A549 (cell line): ENCODE data around the gene MORN4. TPM values are rescaled to one million over a fixed set of nuclear protein-coding genes. Genes with fewer than 3 reads are reported as not detected.

Experiments
- ATAC-seq, 2 experiments: fragments of 200-7000 bp in 1 of 2; fragments of >200 bp in 1 of 2; cut with Nextera tagmentation in 1 of 2; cut with Tn5 transposase in 1 of 2; 3 replicates each; pipeline versions ENCODE4 v1.8.0 to v1.9.1; 2018 to 2020; ENCODE audit warnings: mild to moderate bottlenecking in 1 of 2, moderate library complexity in 1 of 2
- CTCF ChIA-PET: fragments of 300-600 bp; sonication (Branson Sonifier 250); formaldehyde crosslinking; extraction: SDS; loops from one replicate; lab custom pipeline; 2021; ENCODE audit warnings: antibody characterized with exemption, inconsistent platforms; lab: Yijun Ruan, JAX
- POLR2A ChIA-PET: fragments of 350-600 bp; formaldehyde crosslinking; extraction: SDS; loops from one replicate; lab custom pipeline; 2021; ENCODE audit warnings: antibody characterized with exemption, inconsistent platforms; lab: Yijun Ruan, JAX
- DNase-seq, 2 experiments: peaks; one replicate each; pipeline versions ENCODE4 v3.0.0 to v3.0.0-alpha.2; 2011 to 2016; ENCODE audit warnings: low read depth in 1 of 2, low spot score in 1 of 2
- FAIRE-seq: peaks from 2 replicates; lab custom pipeline; 2011; peaks lifted over from hg19 to GRCh38; lab: Jason Lieb, UNC
- H3K27ac ChIP-seq, 2 experiments: fragments of >200 bp; sonication (Bioruptor Twin); formaldehyde crosslinking; 3 replicates each; pipeline ENCODE4 v1.5.1; 2016 to 2017
- H3K4me1 ChIP-seq: fragments of >200 bp; sonication (Bioruptor Twin); formaldehyde crosslinking; 3 replicates; pipeline ENCODE4 v1.6.1; 2016
- H3K4me2 ChIP-seq: fragments of >200 bp; sonication (Bioruptor Twin); formaldehyde crosslinking; 3 replicates; pipeline ENCODE4 v1.6.1; 2016
- H3K4me3 ChIP-seq: fragments of >200 bp; sonication (Bioruptor Twin); formaldehyde crosslinking; 3 replicates; pipeline ENCODE4 v1.5.1; 2016
- H3K9me3 ChIP-seq: fragments of >200 bp; sonication (Bioruptor Twin); formaldehyde crosslinking; 3 replicates; pipeline ENCODE4 v1.6.1; 2016
- ATOH8 ChIP-seq: fragments of 250-450 bp; sonication (Bioruptor Pico); IDR thresholded peaks from 2 replicates; pipeline ENCODE4 v1.5.0; 2020; ENCODE audit warnings: low read depth, mild to moderate bottlenecking, moderate library complexity
- BCL3 ChIP-seq: fragments of >200 bp; sonication (Bioruptor Twin); formaldehyde crosslinking; IDR thresholded peaks from 3 replicates; pipeline ENCODE4 v1.6.1; 2016
- BHLHE40 ChIP-seq: IDR thresholded peaks from 2 replicates; pipeline ENCODE4 v1.6.1; 2012; ENCODE audit warnings: low read depth, low read length, inconsistent platforms
- CBX8 ChIP-seq: fragments of 200-600 bp; sonication (generic); IDR thresholded peaks from 2 replicates; pipeline ENCODE4 v1.6.1; 2016
- CHD2 ChIP-seq: fragments of 150-350 bp; IDR thresholded peaks from 2 replicates; pipeline ENCODE4 v1.6.1; 2014; ENCODE audit warnings: low read length; ENCODE audit not compliant: partially characterized antibody
- CHD4 ChIP-seq: fragments of 200-600 bp; sonication (generic); IDR thresholded peaks from 2 replicates; pipeline ENCODE4 v1.6.1; 2016; ENCODE audit warnings: antibody characterized with exemption, mild to moderate bottlenecking, borderline replicate concordance
- EHF ChIP-seq: fragments of 250-450 bp; sonication (Bioruptor Pico); IDR thresholded peaks from 2 replicates; pipeline ENCODE4 v1.5.0; 2020; ENCODE audit warnings: mild to moderate bottlenecking
- EP300 ChIP-seq, 2 experiments: fragments of >200 bp; sonication (Bioruptor Twin); formaldehyde crosslinking; IDR thresholded peaks; 2 replicates in 1 of 2; 3 replicates in 1 of 2; pipeline ENCODE4 v1.6.1; 2016 to 2017
- FOSL2 ChIP-seq, 2 experiments: fragments of 450-650 bp in 1 of 2; fragments of >200 bp in 1 of 2; sonication (Bioruptor Twin) in 1 of 2; formaldehyde crosslinking; IDR thresholded peaks; 2 replicates each; pipeline versions ENCODE4 v1.5.0 to v1.6.1; 2016 to 2020; ENCODE audit warnings: mild to moderate bottlenecking in 1 of 2, moderate library complexity in 1 of 2
- GATA3 ChIP-seq: IDR thresholded peaks from 2 replicates; pipeline ENCODE4 v1.6.1; 2012; ENCODE audit warnings: borderline replicate concordance
- HEYL ChIP-seq: fragments of 250-450 bp; sonication (Bioruptor Pico); IDR thresholded peaks from 2 replicates; pipeline ENCODE4 v1.8.0; 2021; ENCODE audit warnings: mild to moderate bottlenecking, moderate library complexity
- HOXA7 ChIP-seq: fragments of 250-450 bp; sonication (Bioruptor Pico); IDR thresholded peaks from 2 replicates; pipeline ENCODE4 v1.5.0; 2020; ENCODE audit warnings: mild to moderate bottlenecking, moderate library complexity
- HOXB13 ChIP-seq: fragments of 250-450 bp; sonication (Bioruptor Pico); IDR thresholded peaks from 2 replicates; pipeline ENCODE4 v1.5.0; 2020; ENCODE audit warnings: low read depth, mild to moderate bottlenecking, moderate library complexity
- HOXB5 ChIP-seq: fragments of 250-450 bp; sonication (Bioruptor Pico); IDR thresholded peaks from 2 replicates; pipeline ENCODE4 v1.5.0; 2020; ENCODE audit warnings: mild to moderate bottlenecking, moderate library complexity
- JUN ChIP-seq, 2 experiments: fragments of >200 bp; sonication (Bioruptor Twin); formaldehyde crosslinking; IDR thresholded peaks; 2 replicates in 1 of 2; 3 replicates in 1 of 2; pipeline ENCODE4 v1.6.1; 2016 to 2017
- JUNB ChIP-seq: fragments of >200 bp; sonication (Bioruptor Twin); formaldehyde crosslinking; IDR thresholded peaks from 2 replicates; pipeline ENCODE4 v1.6.1; 2016
- KDM1A ChIP-seq: fragments of 200-600 bp; sonication (generic); IDR thresholded peaks from 2 replicates; pipeline ENCODE4 v1.6.1; 2016; ENCODE audit warnings: low read depth, mild to moderate bottlenecking
- NPAS2 ChIP-seq: fragments of 250-450 bp; sonication (Bioruptor Pico); IDR thresholded peaks from 2 replicates; pipeline ENCODE4 v1.8.0; 2022; ENCODE audit warnings: mild to moderate bottlenecking, moderate library complexity, borderline replicate concordance
- NR3C1 ChIP-seq: fragments of >200 bp; sonication (Bioruptor Twin); formaldehyde crosslinking; IDR thresholded peaks from 3 replicates; pipeline ENCODE4 v1.6.1; 2017
- PHF8 ChIP-seq: fragments of 200-600 bp; sonication (generic); IDR thresholded peaks from 2 replicates; pipeline ENCODE4 v1.6.1; 2016; ENCODE audit warnings: low read depth, mild to moderate bottlenecking, antibody characterized with exemption, moderate library complexity, borderline replicate concordance
- RARB ChIP-seq: fragments of 250-450 bp; sonication (Bioruptor Pico); IDR thresholded peaks from 2 replicates; pipeline ENCODE4 v1.8.0; 2021; ENCODE audit warnings: mild to moderate bottlenecking, moderate library complexity
- RFX5 ChIP-seq: fragments of 450-650 bp; IDR thresholded peaks from 2 replicates; pipeline ENCODE4 v1.7.1; 2014; ENCODE audit warnings: antibody characterized with exemption, mild to moderate bottlenecking, moderate library complexity
- RNF2 ChIP-seq: fragments of 200-600 bp; sonication (generic); IDR thresholded peaks from 2 replicates; pipeline ENCODE4 v1.6.1; 2016; ENCODE audit warnings: low read depth, mild to moderate bottlenecking, antibody characterized with exemption, moderate library complexity, borderline replicate concordance
- TFCP2L1 ChIP-seq: fragments of 250-450 bp; sonication (Bioruptor Pico); IDR thresholded peaks from 2 replicates; pipeline ENCODE4 v1.5.0; 2021; ENCODE audit warnings: mild to moderate bottlenecking
- ZNF302 ChIP-seq: fragments of 250-450 bp; sonication (Bioruptor Pico); IDR thresholded peaks from 2 replicates; pipeline ENCODE4 v1.9.0; 2021; ENCODE audit warnings: inconsistent platforms, mild to moderate bottlenecking, moderate library complexity
- ZSCAN20 ChIP-seq: fragments of 250-450 bp; sonication (Bioruptor Pico); IDR thresholded peaks from 2 replicates; pipeline ENCODE4 v1.8.0; 2022; ENCODE audit warnings: mild to moderate bottlenecking, moderate library complexity
- WGBS: methylation state at CpG from one replicate; pipeline ENCODE4 v1.1.6; 2017; ENCODE audit errors: missing lambda C conversion rate; 5-methylcytosine and 5-hydroxymethylcytosine counted together
- polyA plus RNA-seq, 4 experiments: library from polyadenylated mRNA; depleted of rRNA in 3 of 4; stranded (reverse); fragments of >200 nt; fragmentation: RNase III in 1 of 4; extraction: RNeasy Plus Mini Kit Qiagen cat#74134 plus additional on column Dnase treatment in 1 of 4; gene quantifications; 2 replicates in 3 of 4; 3 replicates in 1 of 4; pipeline ENCODE4 v1.2.3, GENCODE V29; 2011 to 2017
- TF ChIP-seq, protein P1 (sequence below): IDR thresholded peaks from 2 replicates; pipeline ENCODE4 v1.6.1; 2012
- TF ChIP-seq, protein P2 (sequence below): fragments of 250-450 bp; sonication (Bioruptor Pico); IDR thresholded peaks from 2 replicates; pipeline ENCODE4 v1.5.0; 2021; ENCODE audit warnings: mild to moderate bottlenecking, moderate library complexity, borderline replicate concordance
- TF ChIP-seq, protein P3 (sequence below): IDR thresholded peaks from 2 replicates; pipeline ENCODE4 v1.6.1; 2012
- TF ChIP-seq, protein P4 (sequence below): fragments of >200 bp; sonication (Bioruptor Twin); formaldehyde crosslinking; IDR thresholded peaks from 3 replicates; pipeline ENCODE4 v1.5.1; 2016

MORN4 gene
- polyA plus RNA-seq, 2 of the 4 experiments (the other 2 are of a cell fraction), result 8.9 to 13.8 TPM

GRCh38 chr10:97682042-97682441, 48.7 kb upstream of the MORN4 start:
- ATAC-seq, result no peak
- peak overlapping the region; percentile 84 for H3K4me2 ChIP-seq
- peak overlapping the region; percentile 6 to 52; a peak in 2 of 6 replicates for H3K27ac ChIP-seq
- no peak overlapping the region for H3K4me3 ChIP-seq
- no peaks in the 10 kb centered on the region for H3K9me3 ChIP-seq
- TF ChIP-seq CBX8 (no peak), HOXB5 (no peak), BHLHE40 (no peak), JUNB (no peak), HOXA7 (no peak), JUN (IDR thresholded peaks at IDR 0.05) (no peak), HOXB13 (CRISPR knock-in tag) (no peak), RNF2 (no peak), BCL3 (no peak), ZNF302 (no peak), NPAS2 (no peak), GATA3 (no peak), CHD2 (no peak), ZSCAN20 (CRISPR knock-in tag) (no peak)
- TF ChIP-seq, protein P1, sequence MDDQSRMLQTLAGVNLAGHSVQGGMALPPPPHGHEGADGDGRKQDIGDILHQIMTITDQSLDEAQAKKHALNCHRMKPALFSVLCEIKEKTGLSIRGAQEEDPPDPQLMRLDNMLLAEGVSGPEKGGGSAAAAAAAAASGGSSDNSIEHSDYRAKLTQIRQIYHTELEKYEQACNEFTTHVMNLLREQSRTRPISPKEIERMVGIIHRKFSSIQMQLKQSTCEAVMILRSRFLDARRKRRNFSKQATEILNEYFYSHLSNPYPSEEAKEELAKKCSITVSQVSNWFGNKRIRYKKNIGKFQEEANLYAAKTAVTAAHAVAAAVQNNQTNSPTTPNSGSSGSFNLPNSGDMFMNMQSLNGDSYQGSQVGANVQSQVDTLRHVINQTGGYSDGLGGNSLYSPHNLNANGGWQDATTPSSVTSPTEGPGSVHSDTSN, result no peak
- WGBS, result 77% methylated on average over 4 of the region's 4 CpGs
- ChIA-PET POLR2A (no interaction called here), CTCF (interaction anchor here (0.9 to 37.6 kb wide), 5 partner anchors 6 to 69 kb away, joined by 3 to 1127 read pairs (median 8); partner anchors contain the start of genes MARVELD1 and ZFYVE27)
- DNase-seq, result no peak
- H3K4me1 ChIP-seq, result peaks cover 38% of the 10 kb centered on the region
- no peak for FAIRE-seq

DNA sequence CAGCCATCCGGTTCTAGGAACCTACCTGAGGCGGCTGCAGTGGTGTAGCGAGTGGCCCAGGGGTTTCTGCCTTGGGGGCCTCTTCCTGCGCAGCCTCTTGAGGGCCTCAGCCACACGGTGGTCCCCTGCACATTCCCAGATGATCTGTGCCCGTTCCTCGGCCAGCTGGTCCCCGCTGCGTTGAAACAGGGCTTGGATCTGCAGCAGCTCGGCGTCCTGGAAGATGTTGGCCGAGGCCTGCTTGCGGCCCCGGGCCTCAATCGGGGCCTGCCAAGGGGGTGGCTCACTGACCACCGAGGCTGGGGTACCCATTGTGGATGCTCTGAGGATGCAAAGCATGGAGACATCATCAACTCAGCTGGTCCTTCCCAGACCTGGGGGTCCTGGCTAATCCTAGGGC, 46.3 kb upstream of the MORN4 start:
- Histone ChIP-seq H3K4me2 (no peak overlapping the region), H3K27ac (no peak overlapping the region), H3K4me1 (peaks cover 41% of the 10 kb centered on the region), H3K9me3 (no peaks in the 10 kb centered on the region), H3K4me3 (no peak overlapping the region)
- DNase-seq (no peak), FAIRE-seq (no peak), ATAC-seq (no peak)
- 100% methylated on average over 7 of the region's 16 CpGs for WGBS
- POLR2A ChIA-PET, result interaction anchor here (0.6 kb wide), 1 partner anchor 38 kb away, joined by 3 read pairs; no protein-coding TSS in a partner anchor
- CTCF ChIA-PET, result interaction anchor here (0.6 to 37.6 kb wide), 4 partner anchors 16 to 272 kb away, joined by 3 to 1127 read pairs (median 4); partner anchors contain the start of genes MARVELD1 and ZFYVE27
- TF ChIP-seq FOSL2 (IDR thresholded peaks at IDR 0.05) (no peak), FOSL2 (CRISPR knock-in tag; IDR thresholded peaks at IDR 0.05) (no peak), RFX5 (no peak), PHF8 (no peak), HEYL (no peak), RARB (CRISPR knock-in tag) (no peak), EP300 (IDR thresholded peaks at IDR 0.05) (no peak), NR3C1 (no peak), KDM1A (no peak), BHLHE40 (no peak), ZSCAN20 (CRISPR knock-in tag) (no peak), TFCP2L1 (CRISPR knock-in tag) (no peak), EHF (CRISPR knock-in tag) (no peak), CHD4 (no peak), BCL3 (no peak), ATOH8 (CRISPR knock-in tag) (no peak)
- TF ChIP-seq, protein P2, sequence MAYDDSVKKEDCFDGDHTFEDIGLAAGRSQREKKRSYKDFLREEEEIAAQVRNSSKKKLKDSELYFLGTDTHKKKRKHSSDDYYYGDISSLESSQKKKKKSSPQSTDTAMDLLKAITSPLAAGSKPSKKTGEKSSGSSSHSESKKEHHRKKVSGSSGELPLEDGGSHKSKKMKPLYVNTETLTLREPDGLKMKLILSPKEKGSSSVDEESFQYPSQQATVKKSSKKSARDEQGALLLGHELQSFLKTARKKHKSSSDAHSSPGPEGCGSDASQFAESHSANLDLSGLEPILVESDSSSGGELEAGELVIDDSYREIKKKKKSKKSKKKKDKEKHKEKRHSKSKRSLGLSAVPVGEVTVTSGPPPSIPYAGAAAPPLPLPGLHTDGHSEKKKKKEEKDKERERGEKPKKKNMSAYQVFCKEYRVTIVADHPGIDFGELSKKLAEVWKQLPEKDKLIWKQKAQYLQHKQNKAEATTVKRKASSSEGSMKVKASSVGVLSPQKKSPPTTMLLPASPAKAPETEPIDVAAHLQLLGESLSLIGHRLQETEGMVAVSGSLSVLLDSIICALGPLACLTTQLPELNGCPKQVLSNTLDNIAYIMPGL (CRISPR knock-in tag), result no peak
- TF ChIP-seq, protein P3, sequence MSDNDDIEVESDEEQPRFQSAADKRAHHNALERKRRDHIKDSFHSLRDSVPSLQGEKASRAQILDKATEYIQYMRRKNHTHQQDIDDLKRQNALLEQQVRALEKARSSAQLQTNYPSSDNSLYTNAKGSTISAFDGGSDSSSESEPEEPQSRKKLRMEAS, result no peak
- TF ChIP-seq, protein P4, sequence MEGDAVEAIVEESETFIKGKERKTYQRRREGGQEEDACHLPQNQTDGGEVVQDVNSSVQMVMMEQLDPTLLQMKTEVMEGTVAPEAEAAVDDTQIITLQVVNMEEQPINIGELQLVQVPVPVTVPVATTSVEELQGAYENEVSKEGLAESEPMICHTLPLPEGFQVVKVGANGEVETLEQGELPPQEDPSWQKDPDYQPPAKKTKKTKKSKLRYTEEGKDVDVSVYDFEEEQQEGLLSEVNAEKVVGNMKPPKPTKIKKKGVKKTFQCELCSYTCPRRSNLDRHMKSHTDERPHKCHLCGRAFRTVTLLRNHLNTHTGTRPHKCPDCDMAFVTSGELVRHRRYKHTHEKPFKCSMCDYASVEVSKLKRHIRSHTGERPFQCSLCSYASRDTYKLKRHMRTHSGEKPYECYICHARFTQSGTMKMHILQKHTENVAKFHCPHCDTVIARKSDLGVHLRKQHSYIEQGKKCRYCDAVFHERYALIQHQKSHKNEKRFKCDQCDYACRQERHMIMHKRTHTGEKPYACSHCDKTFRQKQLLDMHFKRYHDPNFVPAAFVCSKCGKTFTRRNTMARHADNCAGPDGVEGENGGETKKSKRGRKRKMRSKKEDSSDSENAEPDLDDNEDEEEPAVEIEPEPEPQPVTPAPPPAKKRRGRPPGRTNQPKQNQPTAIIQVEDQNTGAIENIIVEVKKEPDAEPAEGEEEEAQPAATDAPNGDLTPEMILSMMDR, result no peak
